ENCODE results near the gene SLCO2A1.

SLCO2A1 gene

DNA sequence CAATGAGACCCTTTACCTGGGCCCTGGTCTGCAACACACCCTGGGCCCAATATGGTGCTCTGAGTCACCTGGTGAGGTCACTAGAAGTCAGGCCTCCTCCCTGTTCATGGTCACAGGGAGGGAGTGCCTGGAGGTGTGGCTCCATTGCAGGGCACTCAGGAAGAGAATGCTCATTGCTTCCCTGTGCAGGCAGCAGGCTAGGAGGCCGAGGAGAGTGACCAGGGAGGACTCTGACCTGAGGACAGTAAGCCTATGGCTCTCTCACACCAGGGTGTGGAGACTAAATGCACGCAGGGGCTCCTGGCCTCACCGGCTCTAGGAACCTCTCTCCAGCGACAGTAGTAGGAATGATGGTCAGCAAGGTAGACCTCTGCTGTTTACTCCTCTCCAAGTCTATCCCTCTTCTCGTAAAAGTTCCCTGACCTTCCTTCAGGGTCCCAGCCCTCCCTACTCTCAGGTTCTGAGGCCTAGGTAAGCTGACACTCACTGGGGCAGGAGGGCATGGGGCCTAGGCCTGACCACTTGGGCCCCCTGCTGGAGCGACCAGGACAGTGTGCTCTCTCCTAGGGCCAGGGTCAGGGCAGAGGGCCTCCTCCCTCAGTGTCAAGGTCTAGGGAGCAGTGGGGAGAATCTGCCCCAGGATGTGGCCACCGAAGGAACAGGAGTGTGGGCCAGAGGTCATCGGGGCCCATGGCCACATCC lies 9.6 kb upstream of the SLCO2A1 start:
- Histone ChIP-seq H3K27ac (no peak overlapping the region), H3K4me3 (no peak overlapping the region)
- DNase-seq (ENCODE audit: low spot score) = peak; percentile 46
- TF ChIP-seq, protein P1, sequence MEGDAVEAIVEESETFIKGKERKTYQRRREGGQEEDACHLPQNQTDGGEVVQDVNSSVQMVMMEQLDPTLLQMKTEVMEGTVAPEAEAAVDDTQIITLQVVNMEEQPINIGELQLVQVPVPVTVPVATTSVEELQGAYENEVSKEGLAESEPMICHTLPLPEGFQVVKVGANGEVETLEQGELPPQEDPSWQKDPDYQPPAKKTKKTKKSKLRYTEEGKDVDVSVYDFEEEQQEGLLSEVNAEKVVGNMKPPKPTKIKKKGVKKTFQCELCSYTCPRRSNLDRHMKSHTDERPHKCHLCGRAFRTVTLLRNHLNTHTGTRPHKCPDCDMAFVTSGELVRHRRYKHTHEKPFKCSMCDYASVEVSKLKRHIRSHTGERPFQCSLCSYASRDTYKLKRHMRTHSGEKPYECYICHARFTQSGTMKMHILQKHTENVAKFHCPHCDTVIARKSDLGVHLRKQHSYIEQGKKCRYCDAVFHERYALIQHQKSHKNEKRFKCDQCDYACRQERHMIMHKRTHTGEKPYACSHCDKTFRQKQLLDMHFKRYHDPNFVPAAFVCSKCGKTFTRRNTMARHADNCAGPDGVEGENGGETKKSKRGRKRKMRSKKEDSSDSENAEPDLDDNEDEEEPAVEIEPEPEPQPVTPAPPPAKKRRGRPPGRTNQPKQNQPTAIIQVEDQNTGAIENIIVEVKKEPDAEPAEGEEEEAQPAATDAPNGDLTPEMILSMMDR (IDR thresholded peaks at IDR 0.05) = no peak

GRCh38 chr3:134038716-134039115 lies 9.0 kb upstream of the SLCO2A1 start:
- Histone ChIP-seq H3K4me3 (no peak overlapping the region), H3K27ac (no peak overlapping the region)
- peak; percentile 65 for DNase-seq (ENCODE audit: low spot score)

GRCh38 chr3:134038071-134038491 lies 8.4 kb upstream of the SLCO2A1 start:
- H3K4me3 ChIP-seq = no peak overlapping the region

More at GRCh38 chr3:134038716-134039115, 9.0 kb upstream of the SLCO2A1 start:
- TF ChIP-seq, protein P1 (IDR thresholded peaks at IDR 0.05) = no peak

DNA sequence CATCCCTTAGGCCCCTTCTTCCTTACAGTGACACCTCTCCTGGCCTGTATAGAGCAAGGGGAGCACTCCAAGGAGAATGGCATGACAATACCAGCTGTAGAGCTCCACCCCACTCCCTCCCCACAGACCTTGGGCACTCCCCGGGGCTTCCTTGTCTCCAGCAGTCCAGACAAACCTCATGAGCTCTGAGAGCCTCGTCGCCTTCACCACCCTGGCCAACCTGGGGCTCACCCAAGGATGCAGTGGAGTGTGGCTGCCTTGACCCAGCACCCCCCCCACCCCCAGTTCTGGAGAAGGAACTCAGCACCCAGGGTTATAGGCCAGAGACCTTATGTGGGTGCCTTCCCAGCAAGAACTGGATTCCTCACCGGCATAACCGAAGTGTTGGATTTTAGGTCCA lies 7.4 kb upstream of the SLCO2A1 start:
- H3K4me3 ChIP-seq = no peak overlapping the region
- H3K27ac ChIP-seq = no peak overlapping the region
- DNase-seq (ENCODE audit: low spot score) = peak; percentile 53
- TF ChIP-seq, protein P1 (IDR thresholded peaks at IDR 0.05) = no peak

More at GRCh38 chr3:134038071-134038491, 8.4 kb upstream of the SLCO2A1 start:
- TF ChIP-seq, protein P1 (IDR thresholded peaks at IDR 0.05) = no peak
- H3K27ac ChIP-seq = no peak overlapping the region
- peak; percentile 41 for DNase-seq (ENCODE audit: low spot score)

DNA sequence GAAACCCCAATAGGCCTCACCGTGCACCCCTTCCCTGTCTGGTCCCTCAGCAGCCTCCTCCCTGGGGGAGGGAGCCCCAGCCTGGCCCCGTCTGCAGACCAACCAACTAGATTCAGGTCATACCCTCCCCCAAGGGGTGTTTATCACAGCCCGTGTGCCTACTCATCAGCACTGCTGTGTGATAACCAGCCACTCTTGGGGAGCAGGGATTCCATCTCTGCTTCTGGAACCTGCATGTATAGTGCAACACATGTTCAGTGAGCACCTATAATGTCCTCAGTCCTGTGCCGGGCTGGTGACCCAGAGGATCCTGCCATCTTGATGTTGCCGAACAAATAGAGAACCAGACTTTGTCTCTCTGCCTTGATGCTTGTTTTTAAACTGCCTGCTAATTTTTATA lies 6.6 kb upstream of the SLCO2A1 start:
- TF ChIP-seq, protein P1 (IDR thresholded peaks at IDR 0.05) = no peak
- H3K27ac ChIP-seq = no peak overlapping the region
- no peak overlapping the region for H3K4me3 ChIP-seq
- DNase-seq (ENCODE audit: low spot score) = peak; percentile 31

GRCh38 chr3:134035836-134036235 lies 6.1 kb upstream of the SLCO2A1 start:
- DNase-seq (ENCODE audit: low spot score) = peak; percentile 49
- H3K4me3 ChIP-seq = no peak overlapping the region
- TF ChIP-seq, protein P1 (IDR thresholded peaks at IDR 0.05) = no peak
- H3K27ac ChIP-seq = no peak overlapping the region
